Epithelial cell of esophagus (primary cell): ENCODE results near the gene RPL19.

Experiments
- DNase-seq: peaks from one replicate; pipeline ENCODE4 v3.0.0; 2010; ENCODE audit warnings: low read depth
- H3K4me3 ChIP-seq: 2 replicates; pipeline ENCODE4 v1.5.1; 2011; ENCODE audit warnings: mild to moderate bottlenecking, low read length, control low read depth
- CTCF ChIP-seq: IDR thresholded peaks from 2 replicates; pipeline ENCODE4 v1.5.1; 2011; ENCODE audit warnings: low read depth, mild to moderate bottlenecking, low read length, control low read depth, inconsistent platforms; ENCODE audit not compliant: insufficient read depth; ENCODE audit errors: missing control alignments

RPL19 gene

GRCh38 chr17:39223907-39224777, 24.1 kb downstream of the RPL19 start:
- H3K4me3 ChIP-seq = no peak overlapping the region
- TF ChIP-seq CTCF = no peak

GRCh38 chr17:39224778-39225307, 24.8 kb downstream of the RPL19 start:
- H3K4me3 ChIP-seq = no peak overlapping the region
- DNase-seq = no peak
- TF ChIP-seq CTCF = no peak

More at GRCh38 chr17:39223907-39224777, 24.1 kb downstream of the RPL19 start:
- DNase-seq = no peak

- no peak for DNase-seq
- H3K4me3 ChIP-seq = no peak within 1 kb of the TSS
- no peak for TF ChIP-seq CTCF
Measured at GRCh38 chr17:39225308-39225958, 25.4 kb downstream of the RPL19 start, which contains the start of gene STAC2. TSS of gene STAC2 (minus strand) at chr17:39225945. CDS start at chr17:39225502, 443 bp downstream.

GRCh38 chr17:39225959-39226683, 26.0 kb downstream of the RPL19 start:
- no peak overlapping the region for H3K4me3 ChIP-seq
- DNase-seq = no peak
- TF ChIP-seq CTCF = no peak

DNA sequence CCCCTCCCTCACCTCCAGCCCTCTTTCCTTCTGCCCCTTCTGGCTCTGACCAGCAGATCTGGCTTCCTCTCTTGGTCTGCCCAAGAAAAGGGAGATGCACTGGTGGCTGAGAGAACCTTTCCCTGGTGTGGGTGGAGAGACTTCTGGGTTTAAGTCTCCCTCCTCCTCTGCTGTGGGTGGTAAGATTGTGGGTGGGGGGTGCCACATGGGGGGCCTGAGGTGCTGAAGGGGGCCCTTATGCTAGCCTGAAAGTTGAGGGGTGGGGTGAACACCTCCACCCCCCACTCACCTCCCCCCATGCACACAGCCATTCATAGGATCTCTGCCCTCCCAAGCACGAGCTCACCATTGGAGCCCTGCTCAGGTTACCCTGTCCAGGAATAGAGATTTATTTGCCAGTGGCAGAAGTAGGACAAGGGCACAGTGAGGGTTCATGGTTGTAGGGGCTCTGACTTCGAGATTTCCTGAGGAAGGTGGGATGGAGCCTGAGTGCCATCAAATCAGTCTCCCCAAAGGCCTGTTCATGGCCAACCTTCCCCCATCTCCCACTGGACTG, 27.4 kb downstream of the RPL19 start:
- TF ChIP-seq CTCF = no peak
- DNase-seq = no peak
- no peak overlapping the region for H3K4me3 ChIP-seq

- no peak for TF ChIP-seq CTCF
Measured at GRCh38 chr17:39229274-39229913, 29.3 kb downstream of the RPL19 start.

More at GRCh38 chr17:39229274-39229913, 29.3 kb downstream of the RPL19 start:
- H3K4me3 ChIP-seq = no peak overlapping the region
- DNase-seq = peak; percentile 49
